ENCODE data around the gene LCK. TPM values are rescaled to one million over a fixed set of nuclear protein-coding genes. Genes with fewer than 3 reads are reported as not detected.
A peak's percentile ranks its signal among the peaks of the same experiment; 100 is the strongest.
"Not testable (repeated sequence)": the region's sequence is repeated elsewhere in the genome, so short reads cannot be mapped to it uniquely, and the experiment has no call there.

Gene LCK
- total RNA-seq, 4 donors from 2014 or later: 1.1 to 6.8 (median 4.8) TPM

GRCh38 chr1:32247983-32248889 lies 2.8 kb upstream of the LCK start:
- peak; percentile 64 for ATAC-seq (ENCODE audit: low FRiP score)
- peak; percentile 95 for DNase-seq (ENCODE audit: low spot score)
- TF ChIP-seq CTCF (IDR thresholded peaks at IDR 0.05): peak in 2 of 3 donors; percentile 10 to 66

GRCh38 chr1:32249831-32250525 lies 1.1 kb upstream of the LCK start:
- no peak for ATAC-seq (ENCODE audit: low FRiP score)
- TF ChIP-seq CTCF (IDR thresholded peaks at IDR 0.05): no peak
- DNase-seq (ENCODE audit: low spot score): no peak

GRCh38 chr1:32255072-32256071 lies 4.3 kb downstream of the LCK start:
- DNase-seq (ENCODE audit: low spot score): no peak
- no peak for TF ChIP-seq CTCF (IDR thresholded peaks at IDR 0.05)
- no peak for ATAC-seq (ENCODE audit: low FRiP score)

- no peak for TF ChIP-seq CTCF (IDR thresholded peaks at IDR 0.05)
Measured at GRCh38 chr1:32256473-32257226, 5.6 kb downstream of the LCK start.

GRCh38 chr1:32257227-32257508 lies 6.1 kb downstream of the LCK start:
- no peak for DNase-seq (ENCODE audit: low spot score)
- no peak for TF ChIP-seq CTCF (IDR thresholded peaks at IDR 0.05)
- ATAC-seq (ENCODE audit: low FRiP score): no peak

More at GRCh38 chr1:32256473-32257226, 5.6 kb downstream of the LCK start:
- ATAC-seq (ENCODE audit: low FRiP score) (no peak), DNase-seq (ENCODE audit: low spot score) (no peak)

- ATAC-seq (ENCODE audit: low FRiP score); DNase-seq (ENCODE audit: low spot score): not testable (repeated sequence)
Measured at GRCh38 chr1:32263236-32263593, 12.2 kb downstream of the LCK start.

All from omental fat pad (tissue), 4 donors.